ENCODE data around the gene TMEM232. TPM values are rescaled to one million over a fixed set of nuclear protein-coding genes. Genes with fewer than 3 reads are reported as not detected.

The TMEM232 gene
- total RNA-seq, 1 experiment from 2014 or later: 1.6 TPM

GRCh38 chr5:110478895-110479294 is 247.6 kb downstream of the TMEM232 start:
- no peak overlapping the region for H3K4me2 ChIP-seq (ENCODE audit: insufficient read depth, insufficient read length, low read length)
- H4K5ac ChIP-seq (ENCODE audit: insufficient read length, low read depth, low read length): no peak overlapping the region
- H2BK12ac ChIP-seq (ENCODE audit: insufficient read length, low read depth, low read length): no peak overlapping the region
- H2BK15ac ChIP-seq (ENCODE audit: low read depth, low read length): no peak overlapping the region
- Mint-ChIP-seq H3K36me3 (ENCODE audit: insufficient read depth in 1 of 3, low read depth in 3 of 3) (no peaks in the 10 kb centered on the region), H3K9me3 (no peaks in the 10 kb centered on the region), H3K27me3 (ENCODE audit: low read depth) (no peaks in the 10 kb centered on the region), H3K4me3 (no peak overlapping the region), H3K4me1 (peaks cover 23 to 30% of the 10 kb centered on the region in 2 experiments), H3K27ac (peak overlapping the region; percentile 0 to 16 (median 9); a peak in 4 of 7 replicates)
- H4K8ac ChIP-seq (replicated peaks; ENCODE audit: insufficient read length, low read depth, low read length): no peak overlapping the region
- no peak overlapping the region for H2AK5ac ChIP-seq (ENCODE audit: insufficient read length, low read length)
- H4K91ac ChIP-seq (ENCODE audit: insufficient read length, low read depth, low read length): no peak overlapping the region
- H3K9ac ChIP-seq (ENCODE audit: extremely low read depth, insufficient read length, low read length): no peak overlapping the region
- H2AFZ ChIP-seq (ENCODE audit: low read length): no peak overlapping the region
- no peak for DNase-seq
- H3K27me3 ChIP-seq (ENCODE audit: insufficient read depth, low read length): no peaks in the 10 kb centered on the region
- no peaks in the 10 kb centered on the region for H3K79me1 ChIP-seq (ENCODE audit: insufficient read depth, low read depth, low read length, poor library complexity, severe bottlenecking)
- no peak for TF ChIP-seq CTCF (conservative IDR thresholded peaks at IDR 0.05)
- no peaks in the 10 kb centered on the region for H3K79me2 ChIP-seq (ENCODE audit: insufficient read depth, low read length)
- no peak overlapping the region for H3K14ac ChIP-seq (ENCODE audit: insufficient read depth, low read length)
- WGBS (ENCODE audit: extremely low coverage, insufficient read length, low lambda C conversion rate): no CpG with 5 or more reads among the region's 2 CpGs
- no peak overlapping the region for H3K56ac ChIP-seq (ENCODE audit: insufficient read length, low read depth, low read length)
- H3K4ac ChIP-seq (ENCODE audit: low read depth, low read length): no peak overlapping the region
- H3K9me3 ChIP-seq (ENCODE audit: control insufficient read depth, low read depth, low read length): no peaks in the 10 kb centered on the region
- no peak overlapping the region for H3K23ac ChIP-seq (ENCODE audit: insufficient read length, low read depth, low read length)
- H3K27ac ChIP-seq (ENCODE audit: insufficient read length, low read depth, low read length): no peak overlapping the region
- H4K20me1 ChIP-seq (ENCODE audit: control insufficient read depth, insufficient read depth, insufficient read length): no peaks in the 10 kb centered on the region
- H3K18ac ChIP-seq (ENCODE audit: insufficient read length, low read depth, low read length): no peak overlapping the region
- H3K23me2 ChIP-seq (ENCODE audit: insufficient read length, low read depth, low read length, poor library complexity, severe bottlenecking): no peaks in the 10 kb centered on the region
- H2BK120ac ChIP-seq (ENCODE audit: low read depth, low read length, poor library complexity, severe bottlenecking): no peak overlapping the region
- no peak overlapping the region for H2BK20ac ChIP-seq (ENCODE audit: low read depth, low read length, poor library complexity, severe bottlenecking)
- no peak overlapping the region for H2BK5ac ChIP-seq (ENCODE audit: insufficient read length, low read length)
- H3K4me1 ChIP-seq (ENCODE audit: insufficient read depth, low read length): peaks cover 4% of the 10 kb centered on the region
- H3T11ph ChIP-seq (ENCODE audit: low read length): no peak overlapping the region

Data from H9 (cell line).